GM18909 (cell line): ENCODE results near the gene POLE.

Source experiments
- ATAC-seq: cut with Tn5 transposase; IDR thresholded peaks from one replicate; pipeline ENCODE4 v1.9.1; 2021; ENCODE audit warnings: mild to moderate bottlenecking; ENCODE audit not compliant: unreplicated experiment, poor library complexity

The POLE gene

DNA sequence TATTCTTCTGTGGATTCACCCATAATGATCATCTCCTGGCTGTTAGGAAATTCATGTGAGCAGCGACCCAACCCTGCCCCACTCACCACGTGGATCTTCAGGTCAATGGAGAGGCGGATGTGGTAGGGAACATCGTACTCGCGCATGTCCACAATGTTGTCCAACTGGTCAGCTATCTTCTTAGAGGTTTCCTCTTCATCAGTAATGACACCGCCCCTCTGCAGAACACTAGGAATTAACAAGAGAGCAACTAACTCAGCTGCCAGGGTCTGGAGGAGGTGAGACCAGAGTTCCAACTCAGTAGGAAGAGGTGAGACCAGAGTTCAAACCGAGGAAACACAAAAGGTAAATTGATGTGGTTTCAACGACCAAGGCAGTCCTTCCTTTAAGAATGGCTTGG lies 9.7 kb downstream of the POLE start:
- no peak for ATAC-seq

DNA sequence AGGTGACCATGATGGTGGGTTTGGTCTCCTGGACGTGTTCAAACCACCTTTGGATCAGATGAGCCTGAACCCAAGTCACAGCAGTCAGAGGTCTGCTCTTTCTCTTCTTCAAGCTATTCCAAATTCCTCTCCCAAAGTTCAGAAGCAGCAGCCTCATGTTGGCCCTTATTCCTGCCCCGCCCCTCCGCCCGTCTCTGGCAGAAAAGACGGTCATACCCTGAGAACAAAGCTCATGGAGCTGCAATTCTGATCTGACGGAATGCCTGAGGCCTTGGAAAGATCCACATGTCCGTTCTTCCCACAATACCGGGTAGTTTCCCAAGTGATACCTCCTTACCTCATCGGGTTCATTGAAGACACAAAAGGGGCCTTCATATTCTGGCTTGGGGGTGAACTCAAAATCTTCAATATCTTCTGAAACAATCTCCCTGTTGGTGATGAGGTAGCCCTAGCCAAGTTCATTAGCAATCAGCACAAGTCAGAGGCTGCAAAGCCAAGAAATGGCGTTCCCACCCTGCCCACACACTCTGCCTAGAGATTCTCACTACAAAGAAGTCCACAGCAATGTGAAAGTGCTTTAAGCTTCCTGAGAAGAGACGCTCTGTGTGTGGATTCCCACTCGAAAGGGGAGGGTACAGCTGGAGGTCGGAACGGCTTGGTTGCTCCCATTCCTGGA lies 11.2 kb downstream of the POLE start:
- no peak for ATAC-seq

DNA sequence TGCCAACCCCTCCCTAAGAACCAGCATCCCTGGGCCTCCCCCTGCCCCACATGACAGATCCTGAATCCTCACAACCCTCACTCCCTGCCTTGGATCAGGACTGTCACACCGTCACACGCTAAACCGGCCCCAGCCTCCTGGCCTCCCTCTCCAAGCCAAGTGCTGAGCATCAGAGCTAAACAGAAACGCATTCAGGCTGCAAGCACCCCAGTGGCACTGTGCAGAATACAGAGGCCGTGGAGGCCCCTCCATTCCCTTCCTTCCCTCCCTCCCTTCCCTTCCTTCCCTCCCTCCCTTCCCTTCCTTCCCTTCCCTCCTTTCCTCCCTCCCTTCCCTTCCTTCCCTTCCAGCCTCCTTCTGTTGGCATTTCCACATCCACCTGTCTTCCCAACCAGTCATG lies 12.6 kb downstream of the POLE start:
- ATAC-seq: no peak

DNA sequence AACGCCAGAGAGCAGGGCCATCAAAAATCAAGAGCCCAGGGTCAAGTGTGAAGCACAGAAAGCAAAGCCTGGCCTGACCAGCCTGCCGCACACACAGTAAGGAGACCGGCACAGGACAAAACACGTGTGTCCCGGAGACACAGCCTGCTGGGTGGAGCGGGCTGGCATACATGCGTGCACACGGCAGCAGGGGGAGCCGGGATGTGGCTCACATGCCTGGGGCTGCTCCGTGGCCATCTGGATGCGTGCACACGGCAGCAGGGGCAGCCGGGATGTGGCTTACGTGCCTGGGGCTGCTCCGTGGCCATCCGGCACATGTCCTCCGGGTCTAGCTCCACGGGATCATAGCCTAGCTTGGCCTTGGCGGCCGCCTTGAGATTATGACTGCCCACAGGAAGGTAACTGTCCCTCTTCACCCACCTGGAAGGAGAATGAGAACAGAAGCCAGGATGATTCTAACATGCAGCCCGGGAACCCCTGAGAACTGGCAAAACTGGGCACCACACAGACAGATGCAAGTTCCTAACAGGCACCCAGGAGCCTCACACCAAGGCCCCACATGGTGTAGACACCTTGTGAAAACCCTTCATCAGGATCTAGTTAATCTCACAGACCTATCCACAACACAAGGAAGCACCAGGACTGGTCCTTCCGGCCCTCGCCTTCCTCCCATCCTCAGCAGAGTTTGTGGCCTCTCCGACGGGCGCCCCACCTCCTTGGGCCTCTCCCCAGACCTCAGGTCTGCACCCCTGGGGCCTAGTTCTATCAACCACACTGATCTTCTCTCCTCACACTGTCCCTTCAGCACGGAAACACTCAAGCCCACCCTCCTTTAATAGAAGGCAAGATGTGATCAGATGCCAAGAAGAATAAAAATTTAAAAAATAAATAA lies 13.6 kb downstream of the POLE start:
- no peak for ATAC-seq

DNA sequence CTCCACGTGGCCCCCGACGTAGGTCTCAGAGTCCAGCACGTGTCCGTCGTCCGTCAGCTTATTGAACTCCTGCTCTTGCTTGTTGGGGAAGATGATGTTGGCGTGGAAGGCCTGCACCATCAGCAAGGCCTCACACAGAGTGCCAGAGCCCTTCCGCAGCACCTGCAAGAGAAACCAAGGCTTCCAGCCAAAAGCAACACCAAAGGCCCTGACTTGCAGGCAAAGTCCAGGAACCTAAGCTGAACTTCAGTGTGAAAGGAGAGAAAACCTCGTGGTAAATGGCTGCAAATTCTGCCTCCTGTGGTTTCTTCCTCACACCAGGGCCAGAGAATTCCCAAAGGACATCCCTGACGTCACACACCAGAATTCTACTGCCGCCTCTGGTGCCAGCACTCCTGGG lies 14.5 kb downstream of the POLE start:
- no peak for ATAC-seq

DNA sequence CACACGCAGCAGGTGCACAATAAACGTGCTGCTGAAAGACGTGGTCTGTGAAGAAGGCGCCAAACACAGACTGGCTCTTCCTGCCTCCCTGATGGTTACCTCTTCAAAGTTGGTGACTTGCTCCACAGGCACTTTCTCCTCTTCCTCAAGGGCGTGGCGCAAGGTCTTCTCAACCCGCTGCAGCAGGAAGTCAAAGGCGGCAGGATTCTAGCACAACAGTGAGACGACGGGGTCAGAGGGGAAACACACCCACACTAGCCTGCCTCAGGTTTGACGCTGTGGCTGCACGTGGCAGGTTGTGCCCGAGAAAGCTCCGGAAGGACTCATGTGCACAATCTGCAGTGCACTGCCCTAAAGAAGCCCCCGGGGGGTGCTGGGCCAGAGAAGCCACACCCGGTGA lies 15.0 kb downstream of the POLE start:
- ATAC-seq: no peak

DNA sequence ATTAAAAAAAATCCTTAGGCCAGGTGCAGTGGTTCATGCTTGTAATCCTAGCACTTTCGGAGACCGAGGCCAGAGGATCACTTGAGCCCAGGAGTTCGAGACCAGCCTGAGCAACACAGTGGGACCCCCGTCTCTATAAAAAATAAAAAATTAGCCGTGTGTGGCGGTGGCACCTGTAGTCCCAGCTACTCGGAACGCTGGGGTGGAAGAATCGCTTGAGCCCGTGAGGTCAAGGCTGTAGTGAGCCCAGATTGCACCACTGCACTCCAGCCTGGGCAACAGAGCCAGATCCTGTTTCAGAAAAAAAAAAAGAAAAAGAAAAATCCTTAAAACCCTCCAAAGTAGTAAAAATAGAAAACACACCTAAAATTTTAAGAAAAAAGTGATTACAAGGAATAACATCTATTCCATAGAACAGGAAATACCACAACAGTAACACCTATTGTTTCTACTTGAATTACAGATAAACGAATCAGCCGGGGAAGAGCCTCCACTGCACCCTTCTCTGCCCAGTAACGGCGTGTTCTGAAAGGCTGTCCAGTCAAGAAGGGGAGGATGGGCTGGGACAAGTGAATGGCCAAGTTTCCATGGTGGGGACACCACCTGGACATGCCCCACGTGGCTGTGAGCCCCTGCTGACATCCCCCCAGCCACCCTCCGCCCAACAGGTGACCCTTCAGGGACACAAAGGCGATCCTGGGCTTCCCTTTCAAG lies 17.8 kb downstream of the POLE start:
- ATAC-seq: no peak

DNA sequence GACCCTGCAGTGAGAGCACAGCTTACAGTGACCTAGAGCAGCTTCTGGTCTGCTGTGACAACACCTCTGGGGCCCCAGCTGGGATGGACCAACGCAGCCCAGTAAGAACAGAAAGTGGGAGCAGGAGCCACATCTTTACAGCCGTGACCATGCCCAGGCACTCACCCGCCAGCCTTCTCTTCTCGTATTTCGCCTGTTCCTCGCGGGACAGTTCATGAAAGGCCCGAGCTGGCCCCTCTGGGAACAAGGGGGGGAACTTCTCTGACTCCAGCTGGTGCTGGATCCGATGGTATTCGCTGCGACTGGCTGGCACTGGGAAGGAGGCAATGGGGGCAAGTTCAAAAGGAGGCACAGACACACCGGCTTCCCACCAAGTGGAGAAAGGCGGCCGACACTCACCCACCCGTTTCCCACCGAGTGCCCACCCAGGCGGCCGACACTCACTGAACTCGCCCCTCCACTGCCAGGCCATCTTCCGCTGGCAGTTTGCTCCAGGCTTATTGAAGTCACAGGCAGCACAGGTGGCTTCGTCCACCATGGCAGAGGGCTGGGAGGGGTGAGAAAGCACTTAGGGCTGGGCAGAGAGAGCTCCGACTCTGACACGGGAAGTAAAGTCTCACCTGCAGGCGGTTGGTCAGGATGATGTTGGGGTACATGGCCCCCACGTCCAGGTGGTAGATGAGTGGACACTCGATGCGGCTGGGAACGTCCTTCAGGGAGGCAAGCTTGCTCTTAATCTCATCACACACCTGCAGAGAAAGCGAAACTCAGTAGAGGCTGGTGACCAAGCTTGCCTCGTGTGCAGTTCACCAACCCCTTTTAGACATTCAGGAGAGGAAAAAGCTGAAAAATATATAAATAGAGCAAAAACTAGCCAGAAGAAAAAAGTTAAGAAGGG lies 18.7 kb downstream of the POLE start:
- no peak for ATAC-seq

DNA sequence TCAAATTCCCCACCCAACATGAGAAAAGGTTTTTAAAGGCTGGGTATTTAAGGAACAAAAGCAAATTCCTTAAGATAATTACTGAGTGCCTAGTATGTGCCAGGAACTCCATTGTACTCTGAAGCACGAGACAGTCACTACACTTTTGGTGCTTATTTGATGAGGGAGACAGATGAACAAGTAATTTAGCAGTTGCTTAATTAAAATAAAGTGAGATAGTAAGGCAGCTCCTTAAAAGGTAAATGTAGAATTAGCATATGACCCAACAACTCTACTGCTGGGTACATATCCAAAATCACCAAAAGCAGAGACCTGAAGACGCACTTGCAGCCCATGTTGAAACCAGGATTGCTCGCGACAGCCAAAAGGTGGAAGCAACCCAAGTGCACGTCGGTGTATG lies 21.3 kb downstream of the POLE start:
- ATAC-seq: no peak

DNA sequence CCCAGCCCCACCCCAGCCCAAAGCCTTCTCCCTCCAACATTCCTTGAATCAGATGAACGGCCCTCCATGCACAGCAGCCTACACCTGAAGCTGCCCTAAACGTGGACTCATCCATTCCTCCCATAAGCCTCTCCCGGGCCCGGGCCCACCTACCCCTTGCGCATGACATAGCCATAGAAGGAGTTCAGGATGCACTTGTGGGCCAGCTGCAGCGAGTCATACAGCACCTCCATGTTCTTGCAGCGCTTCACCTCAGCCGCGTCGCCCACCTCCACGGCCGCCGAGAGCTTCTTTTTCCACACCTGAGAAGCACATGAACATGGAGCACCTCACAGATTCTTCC lies 22.0 kb downstream of the POLE start:
- ATAC-seq: no peak

DNA sequence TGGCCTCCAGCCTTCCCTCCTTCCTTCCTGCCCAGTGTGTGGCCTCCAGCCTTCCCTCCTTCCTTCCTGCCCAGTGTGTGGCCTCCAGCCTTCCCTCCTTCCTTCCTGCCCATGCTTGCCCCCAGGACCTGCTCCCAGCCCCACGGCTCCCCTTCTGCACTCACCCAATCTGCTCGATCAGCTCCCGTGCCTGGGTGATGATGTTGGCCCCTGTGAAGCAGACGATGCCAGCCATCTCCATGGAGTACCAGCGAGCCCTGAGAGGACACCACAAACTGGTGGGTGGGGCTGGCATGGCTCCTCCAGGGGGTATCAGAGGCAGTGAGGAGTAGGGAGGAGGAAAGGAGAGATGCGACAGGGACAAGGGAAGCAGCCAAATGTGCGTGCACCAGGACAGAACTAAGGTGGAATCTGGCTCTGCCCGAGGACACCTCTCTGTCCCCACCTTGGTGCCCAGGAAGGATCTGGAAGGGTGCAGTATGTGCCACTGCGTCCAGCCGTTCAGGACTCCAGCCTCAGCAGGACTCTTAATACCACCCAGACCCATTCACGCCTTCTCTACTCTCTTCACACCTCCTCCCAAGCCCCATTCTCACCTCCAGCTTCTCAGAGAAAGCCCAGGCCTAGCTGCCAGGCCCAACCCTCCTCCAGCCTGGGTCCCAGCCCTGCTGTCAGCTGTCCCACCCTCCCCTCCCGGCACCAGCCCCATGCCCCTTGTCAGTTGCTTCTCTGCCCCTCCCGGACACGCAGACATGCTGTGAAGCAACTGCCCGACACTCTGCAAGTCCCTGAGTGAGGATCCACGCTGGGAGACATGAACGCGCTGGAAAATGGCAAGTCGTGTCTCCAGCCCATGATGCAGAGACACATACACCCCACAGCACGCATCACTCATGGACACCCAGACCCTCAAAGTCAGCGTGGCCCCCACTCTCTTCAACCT lies 22.7 kb downstream of the POLE start:
- no peak for ATAC-seq

DNA sequence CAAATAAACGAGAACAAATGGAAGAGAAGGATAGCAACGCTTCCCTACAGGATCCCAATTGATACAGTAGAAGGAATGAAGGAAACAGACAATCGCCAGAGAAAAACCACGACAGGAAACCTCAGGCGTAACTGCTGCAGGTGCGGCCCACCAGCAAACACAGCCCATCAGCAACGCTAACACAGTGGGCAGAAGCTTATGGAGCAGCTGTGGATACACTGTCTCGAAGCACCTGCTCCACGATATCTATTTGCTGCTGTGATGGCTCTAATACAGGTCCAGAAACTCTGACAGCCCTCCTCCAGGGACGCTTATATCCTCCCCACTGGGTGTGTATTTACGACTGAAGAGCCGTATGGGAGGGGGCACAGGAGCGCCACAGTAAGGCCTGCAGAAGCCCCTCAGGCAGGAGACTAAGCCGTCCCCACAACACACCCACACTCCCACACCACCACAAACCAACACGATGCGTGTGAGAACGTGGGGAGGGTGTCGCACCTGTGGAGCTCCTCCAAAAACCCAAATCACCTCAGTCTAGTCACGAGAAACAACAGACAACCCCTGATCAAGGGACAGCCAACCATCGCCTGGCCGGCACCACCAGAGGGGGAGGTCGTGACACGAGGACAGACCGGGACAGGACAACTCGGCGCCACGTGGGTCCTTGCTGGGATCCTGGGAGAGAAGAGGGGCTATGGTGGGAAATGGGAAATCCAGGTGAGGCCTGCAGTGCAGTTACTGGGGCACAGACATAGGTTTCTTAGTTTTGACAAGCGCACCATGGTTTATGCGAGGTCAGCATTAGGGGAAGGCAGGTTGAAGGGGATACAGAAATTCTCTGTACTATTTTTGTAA lies 24.0 kb downstream of the POLE start:
- ATAC-seq: no peak

DNA sequence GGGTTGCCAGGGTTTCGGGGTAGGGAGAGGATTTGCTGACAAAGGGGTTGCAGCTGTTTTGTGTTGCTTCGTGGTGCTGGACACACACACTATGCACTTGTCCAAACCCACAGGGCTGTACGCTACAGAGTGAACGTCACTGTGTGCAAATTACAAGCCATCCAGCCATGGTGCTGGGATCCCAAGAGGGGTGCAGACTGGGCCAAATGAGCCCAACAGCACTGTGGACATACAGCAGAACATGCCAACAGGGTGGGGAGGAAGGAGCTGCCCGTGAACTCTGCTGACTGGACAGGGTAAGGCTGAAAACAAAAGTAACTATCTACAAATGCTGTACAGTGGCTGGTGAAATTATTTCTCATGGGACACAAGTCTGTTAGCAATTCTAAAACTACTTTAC lies 25.2 kb downstream of the POLE start:
- ATAC-seq: no peak

DNA sequence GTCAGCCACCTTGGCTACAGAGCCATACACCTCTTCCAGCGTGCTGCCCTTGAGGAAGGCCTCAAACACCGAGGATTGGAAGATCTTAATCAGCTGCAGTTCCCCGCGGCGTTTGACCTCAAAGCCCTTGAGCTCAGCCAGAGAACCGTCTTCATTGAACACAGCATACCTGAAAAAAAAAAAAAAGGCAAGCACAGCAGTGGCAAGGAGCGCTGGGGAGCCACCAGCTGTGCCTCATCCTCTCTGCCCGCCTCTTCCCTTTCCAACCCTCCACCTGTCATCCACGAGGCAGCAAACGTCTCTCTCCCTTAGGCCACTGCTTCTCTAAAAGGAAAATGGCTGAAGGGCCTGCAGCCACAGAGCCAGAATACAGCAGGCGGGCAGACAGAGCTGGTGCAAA lies 26.1 kb downstream of the POLE start:
- no peak for ATAC-seq

DNA sequence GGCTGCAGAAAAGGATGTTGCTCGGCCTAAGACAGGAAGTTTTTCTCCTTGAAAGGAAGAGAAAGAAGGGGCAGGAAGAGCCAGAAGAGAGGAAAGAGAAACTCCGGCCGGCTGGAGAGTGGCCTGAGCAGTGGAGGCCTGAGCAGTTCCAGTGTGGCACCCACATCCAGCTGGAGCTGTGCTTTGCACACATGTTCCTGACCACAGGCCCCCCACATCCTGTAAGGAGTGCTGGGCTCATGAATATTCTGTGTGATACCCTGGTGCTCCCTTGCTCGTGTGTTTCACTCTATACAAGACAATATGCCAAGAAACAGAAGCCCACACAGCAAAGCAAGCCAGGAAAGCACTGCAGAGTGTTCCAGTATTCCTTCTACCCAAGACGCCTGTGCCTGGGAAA lies 27.1 kb downstream of the POLE start:
- no peak for ATAC-seq

DNA sequence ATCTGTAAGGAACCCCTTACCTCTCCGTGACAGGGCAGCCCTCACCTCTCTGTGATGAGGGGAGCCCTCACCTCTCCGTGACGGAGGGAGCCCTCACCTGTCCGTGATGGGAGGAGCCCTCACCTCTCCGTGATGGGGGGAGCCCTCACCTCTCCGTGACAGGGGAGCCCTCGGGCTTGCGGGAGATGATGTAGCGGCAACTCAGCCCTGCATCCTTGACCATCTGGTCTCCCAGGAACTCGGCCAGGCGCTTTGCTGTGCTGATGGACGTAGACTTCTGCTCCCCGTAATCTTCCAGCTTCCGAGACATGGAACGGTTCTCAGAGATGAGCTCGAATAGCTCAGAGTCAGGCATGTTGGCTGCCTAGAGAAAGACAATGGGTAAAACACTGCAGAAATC lies 28.0 kb downstream of the POLE start:
- ATAC-seq: no peak

DNA sequence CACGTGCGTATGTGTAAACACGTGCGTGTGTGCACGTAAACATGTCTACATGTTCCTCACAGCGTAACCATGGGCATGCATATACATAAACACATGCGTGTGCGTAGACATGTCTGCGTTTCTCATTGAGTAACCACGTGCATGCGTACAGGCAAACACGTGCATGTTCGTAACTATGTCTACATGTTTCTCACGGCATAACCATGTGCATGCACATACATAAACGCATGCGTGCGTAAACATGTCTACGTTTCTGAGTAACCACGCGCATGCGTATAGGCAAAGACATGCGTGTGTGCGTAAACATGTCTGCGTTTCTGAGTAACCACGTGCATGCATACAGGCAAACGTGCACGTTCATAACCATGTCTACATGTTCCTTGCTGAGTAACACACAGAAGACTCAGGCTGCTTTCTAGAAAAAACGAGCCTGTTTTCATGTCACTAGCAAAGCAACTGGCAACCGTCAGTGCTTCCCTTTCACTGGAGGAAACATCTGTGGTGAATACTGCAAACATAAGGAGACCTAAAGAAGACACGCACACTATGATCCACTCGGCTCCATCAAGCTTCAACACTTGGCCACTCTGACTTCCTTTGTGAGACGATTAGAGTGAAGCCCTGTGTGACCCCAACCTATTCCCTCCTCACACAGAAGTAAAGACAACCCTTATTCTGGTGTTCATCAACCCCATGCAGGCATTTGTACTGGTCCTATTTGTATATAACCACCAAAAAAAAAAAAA lies 28.8 kb downstream of the POLE start:
- ATAC-seq: no peak
